GM08714 (cell line): ENCODE measurements around the gene CLDN22.

ENCODE experiments used
- H3K4me3 ChIP-seq: fragments of 200-500 bp; sonication (Bioruptor generic); 2 replicates; pipeline ENCODE4 v1.5.1; 2014; ENCODE audit warnings: mild to moderate bottlenecking, low read length, inconsistent platforms
- ZNF274 ChIP-seq: IDR thresholded peaks from 2 replicates; pipeline ENCODE4 v1.6.1; 2012; ENCODE audit warnings: mild to moderate bottlenecking, low read depth, low read length

Gene CLDN22

GRCh38 chr4:183321079-183321478 is 1.0 kb upstream of the CLDN22 start:
- H3K4me3 ChIP-seq: no peak overlapping the region
- no peak for TF ChIP-seq ZNF274

GRCh38 chr4:183318656-183319055 is 1.4 kb downstream of the CLDN22 start:
- no peak overlapping the region for H3K4me3 ChIP-seq
- no peak for TF ChIP-seq ZNF274

GRCh38 chr4:183314806-183315205 is 5.3 kb downstream of the CLDN22 start:
- no peak for TF ChIP-seq ZNF274
- H3K4me3 ChIP-seq: no peak overlapping the region

- no peak for TF ChIP-seq ZNF274
- H3K4me3 ChIP-seq: no peak overlapping the region
These were observed 5.7 kb downstream of the CLDN22 start for GRCh38 chr4:183314336-183314735.

GRCh38 chr4:183312841-183313240 is 7.2 kb downstream of the CLDN22 start:
- H3K4me3 ChIP-seq: no peak overlapping the region

GRCh38 chr4:183306811-183307210 is 13.3 kb downstream of the CLDN22 start:
- TF ChIP-seq ZNF274: no peak
- H3K4me3 ChIP-seq: no peak overlapping the region

More at GRCh38 chr4:183312841-183313240, 7.2 kb downstream of the CLDN22 start:
- TF ChIP-seq ZNF274: no peak

- no peak overlapping the region for H3K4me3 ChIP-seq
- TF ChIP-seq ZNF274: no peak
These were observed 15.5 kb downstream of the CLDN22 start for GRCh38 chr4:183304538-183304937.

- no peak overlapping the region for H3K4me3 ChIP-seq
- TF ChIP-seq ZNF274: no peak
These were observed 16.0 kb downstream of the CLDN22 start for GRCh38 chr4:183304067-183304466.

- no peak for TF ChIP-seq ZNF274
- no peak overlapping the region for H3K4me3 ChIP-seq
These were observed 16.8 kb downstream of the CLDN22 start for GRCh38 chr4:183303301-183303700.

- no peak for TF ChIP-seq ZNF274
- no peak overlapping the region for H3K4me3 ChIP-seq
These were observed 19.4 kb downstream of the CLDN22 start for GRCh38 chr4:183300655-183301054.

GRCh38 chr4:183300070-183300469 is 20.0 kb downstream of the CLDN22 start:
- no peak for TF ChIP-seq ZNF274

GRCh38 chr4:183299464-183299863 is 20.6 kb downstream of the CLDN22 start:
- TF ChIP-seq ZNF274: no peak
- no peak overlapping the region for H3K4me3 ChIP-seq

More at GRCh38 chr4:183300070-183300469, 20.0 kb downstream of the CLDN22 start:
- H3K4me3 ChIP-seq: no peak overlapping the region

- TF ChIP-seq ZNF274: no peak
These were observed 22.4 kb downstream of the CLDN22 start for GRCh38 chr4:183297675-183298074.

GRCh38 chr4:183295711-183296110 is 24.4 kb downstream of the CLDN22 start:
- no peak for TF ChIP-seq ZNF274
- no peak overlapping the region for H3K4me3 ChIP-seq

More at GRCh38 chr4:183297675-183298074, 22.4 kb downstream of the CLDN22 start:
- H3K4me3 ChIP-seq: no peak overlapping the region

GRCh38 chr4:183291070-183291469 is 29.0 kb downstream of the CLDN22 start:
- H3K4me3 ChIP-seq: no peak overlapping the region
- no peak for TF ChIP-seq ZNF274

- TF ChIP-seq ZNF274: no peak
- no peak overlapping the region for H3K4me3 ChIP-seq
These were observed 30.4 kb downstream of the CLDN22 start for GRCh38 chr4:183289688-183290087.
